CD14-positive monocyte (primary cell): ENCODE data around the gene HAND2. TPM values are rescaled to one million over a fixed set of nuclear protein-coding genes. Genes with fewer than 3 reads are reported as not detected.

Experiments
- DNase-seq, 3 donors: peaks; one replicate each; pipeline ENCODE4 v3.0.0-alpha.2; 2011 to 2022
- H2AFZ ChIP-seq: 2 replicates; pipeline ENCODE4 v1.6.0; 2012; ENCODE audit warnings: mild to moderate bottlenecking, low read depth, low read length, inconsistent platforms; ENCODE audit not compliant: insufficient read depth, poor library complexity, severe bottlenecking
- H3K27ac ChIP-seq, 2 donors: 1 replicate in 1 of 2; 2 replicates in 1 of 2; pipeline ENCODE4 v1.5.1; 2012 to 2013; ENCODE audit warnings: low read length in 2 of 2, control low read depth in 1 of 2, inconsistent platforms in 1 of 2, low read depth in 1 of 2, mild to moderate bottlenecking in 1 of 2
- H3K27me3 ChIP-seq, 2 donors: one replicate each; pipeline versions ENCODE4 v1.6.0 to v1.6.1; 2011 to 2013; ENCODE audit warnings: low read length in 2 of 2; ENCODE audit not compliant: control insufficient read depth in 2 of 2, insufficient read depth in 2 of 2
- H3K36me3 ChIP-seq, 2 donors: replicated peaks in 1 of 2; 1 replicate in 1 of 2; 2 replicates in 1 of 2; pipeline versions ENCODE4 v1.5.1 to v1.6.1; 2012 to 2013; ENCODE audit warnings: low read length in 2 of 2, control low read depth in 1 of 2, inconsistent platforms in 1 of 2, mild to moderate bottlenecking in 1 of 2; ENCODE audit not compliant: insufficient read depth in 2 of 2, control insufficient read depth in 1 of 2
- H3K4me1 ChIP-seq, 2 donors: 1 replicate in 1 of 2; 2 replicates in 1 of 2; pipeline versions ENCODE4 v1.5.1 to v1.6.1; 2012 to 2013; ENCODE audit warnings: low read length in 2 of 2, control low read depth in 1 of 2, inconsistent platforms in 1 of 2, mild to moderate bottlenecking in 1 of 2, moderate library complexity in 1 of 2; ENCODE audit not compliant: insufficient read depth in 2 of 2, control insufficient read depth in 1 of 2
- H3K4me2 ChIP-seq: replicated peaks from 2 replicates; pipeline ENCODE3; 2012; ENCODE audit warnings: low read length, moderate library complexity, mild to moderate bottlenecking; ENCODE audit not compliant: poor library complexity, severe bottlenecking; ENCODE audit errors: extremely low read depth
- H3K4me3 ChIP-seq, 3 experiments: fragments of 200-600 bp in 1 of 3; sonication (generic) in 1 of 3; replicated peaks in 1 of 3; 1 replicate in 2 of 3; 2 replicates in 1 of 3; pipeline ENCODE4 v1.5.1; 2011 to 2013; ENCODE audit warnings: low read length in 3 of 3, mild to moderate bottlenecking in 3 of 3, control low read depth in 2 of 3, low read depth in 2 of 3, inconsistent platforms in 1 of 3, moderate library complexity in 1 of 3
- H3K79me2 ChIP-seq: 2 replicates; pipeline ENCODE4 v1.6.0; 2012; ENCODE audit warnings: mild to moderate bottlenecking, control low read depth, inconsistent platforms, low read length, moderate library complexity; ENCODE audit not compliant: insufficient read depth
- H3K9ac ChIP-seq: 2 replicates; pipeline ENCODE4 v1.6.0; 2017; ENCODE audit warnings: low read length, mild to moderate bottlenecking; ENCODE audit not compliant: insufficient read depth, poor library complexity, severe bottlenecking
- H3K9me3 ChIP-seq, 2 donors: replicated peaks in 1 of 2; 1 replicate in 1 of 2; 2 replicates in 1 of 2; pipeline versions ENCODE4 v1.5.1 to v1.6.1; 2012 to 2013; ENCODE audit warnings: low read length in 2 of 2, control low read depth in 1 of 2; ENCODE audit not compliant: control insufficient read depth in 1 of 2, insufficient read depth in 1 of 2
- H4K20me1 ChIP-seq: 2 replicates; pipeline ENCODE4 v1.6.0; 2012; ENCODE audit warnings: mild to moderate bottlenecking, low read length, control low read depth, moderate library complexity; ENCODE audit not compliant: insufficient read depth
- H3K27ac Mint-ChIP-seq, 7 donors: one replicate each; pipeline ENCODE4 v1.8.0; 2020; ENCODE audit warnings: mild to moderate bottlenecking in 7 of 7, mixed read lengths in 7 of 7, moderate library complexity in 6 of 7, inconsistent platforms in 2 of 7
- H3K27me3 Mint-ChIP-seq, 3 donors: one replicate each; pipeline ENCODE4 v1.8.0; 2021 to 2022; ENCODE audit warnings: low read depth in 3 of 3, mild to moderate bottlenecking in 3 of 3, mixed read lengths in 3 of 3, moderate library complexity in 3 of 3, inconsistent platforms in 1 of 3
- H3K36me3 Mint-ChIP-seq, 2 donors: one replicate each; pipeline ENCODE4 v1.8.0; 2020; ENCODE audit warnings: mixed read lengths in 2 of 2, inconsistent platforms in 1 of 2, mild to moderate bottlenecking in 1 of 2
- H3K4me1 Mint-ChIP-seq: one replicate; pipeline ENCODE4 v1.8.0; 2020; ENCODE audit warnings: mild to moderate bottlenecking, mixed read lengths
- H3K4me3 Mint-ChIP-seq, 2 donors: one replicate each; pipeline ENCODE4 v1.8.0; 2020; ENCODE audit warnings: mild to moderate bottlenecking in 2 of 2, mixed read lengths in 2 of 2, moderate library complexity in 1 of 2
- H3K9me3 Mint-ChIP-seq, 7 donors: one replicate each; pipeline ENCODE4 v1.8.0; 2020 to 2022; ENCODE audit warnings: mixed read lengths in 7 of 7, mild to moderate bottlenecking in 6 of 7, moderate library complexity in 6 of 7, inconsistent platforms in 2 of 7
- CTCF ChIP-seq: fragments of 200-600 bp; IDR thresholded peaks from one replicate; pipeline ENCODE4 v1.8.0; 2022; ENCODE audit warnings: antibody characterized with exemption, mild to moderate bottlenecking
- WGBS: methylation state at CpG from one replicate; pipeline ENCODE4 v1.1.5; 2013; ENCODE audit warnings: missing lambda C conversion rate; ENCODE audit not compliant: insufficient coverage; 5-methylcytosine and 5-hydroxymethylcytosine counted together
- intact Hi-C, 2 donors: fragments of 100-400 bp; cut with micrococcal nuclease; formaldehyde crosslinking; loops; one replicate each; pipeline versions ENCODE4 v1.15.0 to v1.15.1; 2023
- polyA plus RNA-seq, 3 donors: library from polyadenylated mRNA; depleted of rRNA in 1 of 3; unstranded in 2 of 3; stranded (reverse) in 1 of 3; fragments of 300-500 nt in 2 of 3; fragments of >200 nt in 1 of 3; fragmentation: Illumina TruSeq in 2 of 3; gene quantifications; 1 replicate in 2 of 3; 2 replicates in 1 of 3; pipeline ENCODE4 v1.2.3, GENCODE V29; 2012 to 2021

Gene HAND2
- polyA plus RNA-seq, 3 donors = not detected

GRCh38 chr4:173498771-173499170 is 31.3 kb downstream of the HAND2 start:
- H3K4me3 Mint-ChIP-seq = no peak overlapping the region
- peaks cover 52 to 70% (median 54%) of the 10 kb centered on the region in 3 donors for H3K27me3 Mint-ChIP-seq
- H3K4me3 ChIP-seq = no peak overlapping the region
- H3K79me2 ChIP-seq = no peaks in the 10 kb centered on the region
- intact Hi-C loops = loop anchor here (10.0 kb wide), 3 partner anchors 74 to 184 kb away; partner anchors contain the start of gene HMGB2 (in 1 of the 2)
- H3K36me3 Mint-ChIP-seq = peaks cover 16 to 19% of the 10 kb centered on the region in 2 donors
- H3K4me1 ChIP-seq = peaks cover 54 to 67% of the 10 kb centered on the region in 2 donors
- peaks cover 61% of the 10 kb centered on the region for H3K4me1 Mint-ChIP-seq
- no peaks in the 10 kb centered on the region for H4K20me1 ChIP-seq
- no peak for DNase-seq
- H3K27ac ChIP-seq = no peak overlapping the region
- H3K4me2 ChIP-seq = no peak overlapping the region
- H3K27me3 ChIP-seq = peaks cover 35 to 68% of the 10 kb centered on the region in 2 donors
- peak overlapping the region in 1 of 7 donors; percentile 19 for H3K27ac Mint-ChIP-seq
- no peak overlapping the region for H2AFZ ChIP-seq
- H3K36me3 ChIP-seq = no peaks in the 10 kb centered on the region
- no peak overlapping the region for H3K9ac ChIP-seq
- peaks cover 20 to 26% of the 10 kb centered on the region in 2 donors for H3K9me3 ChIP-seq
- no CpG with 5 or more reads among the region's 3 CpGs for WGBS
- peaks cover 11 to 35% (median 30%) of the 10 kb centered on the region in 7 donors for H3K9me3 Mint-ChIP-seq
- TF ChIP-seq CTCF = no peak

- peak; percentile 46 to 52 (median 50) for DNase-seq
- no CpG with 5 or more reads among the region's 1 CpG for WGBS
- Mint-ChIP-seq H3K27ac (peak overlapping the region in 2 of 7 donors; percentile 18 to 35), H3K36me3 (peaks cover 14 to 19% of the 10 kb centered on the region in 2 donors), H3K4me1 (peaks cover 56% of the 10 kb centered on the region), H3K27me3 (peaks cover 45 to 62% (median 50%) of the 10 kb centered on the region in 3 donors), H3K9me3 (peaks cover 11 to 36% (median 28%) of the 10 kb centered on the region in 7 donors), H3K4me3 (peak overlapping the region in 1 of 2 donors; percentile 8)
- H3K4me2 ChIP-seq = peak overlapping the region; percentile 32
- H3K4me1 ChIP-seq = peaks cover 54 to 65% of the 10 kb centered on the region in 2 donors
- H3K79me2 ChIP-seq = no peaks in the 10 kb centered on the region
- H3K36me3 ChIP-seq = no peaks in the 10 kb centered on the region
- no peak overlapping the region for H3K9ac ChIP-seq
- peaks cover 28 to 60% of the 10 kb centered on the region in 2 donors for H3K27me3 ChIP-seq
- intact Hi-C loops = loop anchor here (10.0 kb wide), 3 partner anchors 73 to 183 kb away; partner anchors contain the start of gene HMGB2 (in 1 of the 2)
- peak overlapping the region in 1 of 3 experiments; percentile 13 for H3K4me3 ChIP-seq
- TF ChIP-seq CTCF = no peak
- no peaks in the 10 kb centered on the region for H4K20me1 ChIP-seq
- peaks cover 23 to 24% of the 10 kb centered on the region in 2 donors for H3K9me3 ChIP-seq
- no peak overlapping the region for H2AFZ ChIP-seq
- peak overlapping the region in 1 of 2 donors; percentile 39 for H3K27ac ChIP-seq
Observed at GRCh38 chr4:173498023-173498422, 32.0 kb downstream of the HAND2 start.
